Measurements from ENCODE around the gene CALML3. TPM values are rescaled to one million over a fixed set of nuclear protein-coding genes. Genes with fewer than 3 reads are reported as not detected.

CALML3 gene
- total RNA-seq, 1 donor from 2014 or later: not detected

DNA sequence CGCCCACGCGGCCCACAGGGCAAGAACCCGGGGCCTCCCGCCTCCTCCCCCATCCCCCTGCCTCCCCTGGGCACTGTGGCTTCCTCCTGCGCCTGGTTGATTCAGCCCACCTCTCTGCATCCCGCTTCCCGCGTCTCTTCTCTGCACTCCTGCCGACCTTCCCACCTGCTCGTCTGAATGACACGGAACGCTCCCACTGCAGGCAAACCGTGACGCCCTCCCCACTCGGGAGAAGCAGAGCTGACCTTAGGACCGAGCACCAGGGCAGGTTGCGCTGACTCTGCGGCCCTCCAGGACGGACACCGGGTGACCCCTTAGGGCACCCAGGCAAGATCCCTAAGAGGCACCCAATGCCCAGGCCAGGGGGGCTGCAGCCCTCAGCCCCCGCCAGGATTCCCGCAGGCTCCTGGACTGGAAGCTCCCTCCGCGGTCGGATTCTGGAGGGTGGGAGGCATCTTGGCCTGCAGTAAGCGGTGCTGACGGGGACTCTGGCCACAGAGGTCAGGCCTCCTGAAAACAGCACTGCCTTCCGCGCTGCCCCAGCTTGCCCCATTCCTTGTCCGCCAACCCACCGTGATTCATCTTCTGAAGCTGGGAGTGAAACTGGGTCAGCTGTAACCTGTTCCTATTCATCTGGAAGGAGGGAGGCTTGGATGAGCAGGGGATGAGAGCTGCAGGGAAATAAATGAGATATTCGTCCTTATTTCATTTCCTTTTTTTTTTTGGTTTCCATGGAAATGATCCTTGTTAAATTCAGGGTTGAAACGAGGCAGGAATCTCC lies 990 bp downstream of the CALML3 start:
- DNase-seq (ENCODE audit: low read depth in 2 of 2): no peak

DNA sequence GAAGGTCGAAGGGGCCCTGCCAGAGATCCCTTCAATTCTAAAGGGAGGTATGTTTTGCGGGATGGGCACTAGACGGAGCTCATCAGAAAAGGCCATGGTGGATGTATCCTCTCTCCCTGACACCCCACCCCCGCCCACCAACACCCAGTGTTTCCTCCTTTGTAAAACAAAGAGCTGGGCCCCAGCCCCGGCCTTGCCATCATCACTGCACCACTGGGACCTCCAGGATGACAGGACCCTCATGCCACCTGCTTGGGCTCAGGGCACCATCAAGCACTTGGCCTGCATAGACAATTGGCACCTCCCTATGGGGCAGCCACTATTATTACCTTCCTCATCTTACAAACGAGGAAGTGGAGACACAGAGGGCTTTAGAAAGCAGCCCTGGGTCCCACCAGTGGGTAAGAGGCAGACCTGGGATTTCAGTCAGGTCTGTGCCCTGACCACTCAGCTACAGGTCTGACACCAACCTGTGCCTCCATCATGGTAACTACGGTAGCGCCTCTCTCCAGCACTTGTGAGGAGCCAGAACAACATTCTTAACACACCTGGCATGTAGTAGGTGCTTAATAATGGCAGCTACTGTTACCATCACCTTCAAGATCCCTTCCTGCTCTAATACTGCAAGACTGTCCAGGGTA lies 2.0 kb downstream of the CALML3 start:
- DNase-seq (ENCODE audit: low read depth in 2 of 2): no peak

- no peak for DNase-seq (ENCODE audit: low read depth in 2 of 2)
Observed at GRCh38 chr10:5527332-5528200, 2.8 kb downstream of the CALML3 start.

GRCh38 chr10:5528989-5529701 lies 4.4 kb downstream of the CALML3 start:
- DNase-seq (ENCODE audit: low read depth in 2 of 2): no peak

- no peak for DNase-seq (ENCODE audit: low read depth in 2 of 2)
Observed at GRCh38 chr10:5529702-5530411, 5.1 kb downstream of the CALML3 start.

GRCh38 chr10:5530412-5530806 lies 5.6 kb downstream of the CALML3 start:
- no peak for DNase-seq (ENCODE audit: low read depth in 2 of 2)

DNA sequence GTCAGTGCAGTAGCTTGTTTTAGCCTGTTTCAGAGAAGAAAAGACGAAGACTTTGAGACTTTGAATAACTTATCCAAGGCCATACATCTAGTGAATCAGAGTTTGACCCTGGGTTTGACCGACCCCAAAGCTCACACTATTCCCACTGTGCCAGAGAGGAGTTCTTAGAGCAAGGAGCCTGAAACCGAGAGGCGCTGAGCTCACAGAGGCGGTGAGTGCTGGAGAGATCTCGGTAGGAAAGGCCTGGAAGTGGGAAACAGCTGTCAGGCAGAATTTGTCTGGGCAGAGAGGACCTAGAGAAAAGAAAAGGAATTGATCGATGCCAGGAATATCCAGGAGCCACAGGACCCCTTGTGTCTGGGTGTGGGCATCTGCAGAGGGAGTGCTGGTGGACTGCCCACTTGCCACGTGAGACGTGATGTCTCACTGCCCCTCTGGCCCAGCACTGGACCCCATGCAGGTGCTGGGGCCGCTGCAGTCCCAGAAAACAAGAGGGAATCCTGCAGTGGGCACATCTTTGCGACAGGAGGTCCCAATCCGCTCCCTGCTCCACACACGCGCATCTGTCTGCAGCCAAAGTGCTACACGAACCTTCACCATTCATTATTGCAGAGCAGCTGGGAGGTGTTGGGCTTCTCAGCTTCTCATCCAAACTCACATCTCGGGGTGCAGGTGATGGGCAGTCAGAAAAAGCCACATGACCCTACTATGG lies 6.2 kb downstream of the CALML3 start:
- DNase-seq (ENCODE audit: low read depth in 2 of 2): no peak

DNA sequence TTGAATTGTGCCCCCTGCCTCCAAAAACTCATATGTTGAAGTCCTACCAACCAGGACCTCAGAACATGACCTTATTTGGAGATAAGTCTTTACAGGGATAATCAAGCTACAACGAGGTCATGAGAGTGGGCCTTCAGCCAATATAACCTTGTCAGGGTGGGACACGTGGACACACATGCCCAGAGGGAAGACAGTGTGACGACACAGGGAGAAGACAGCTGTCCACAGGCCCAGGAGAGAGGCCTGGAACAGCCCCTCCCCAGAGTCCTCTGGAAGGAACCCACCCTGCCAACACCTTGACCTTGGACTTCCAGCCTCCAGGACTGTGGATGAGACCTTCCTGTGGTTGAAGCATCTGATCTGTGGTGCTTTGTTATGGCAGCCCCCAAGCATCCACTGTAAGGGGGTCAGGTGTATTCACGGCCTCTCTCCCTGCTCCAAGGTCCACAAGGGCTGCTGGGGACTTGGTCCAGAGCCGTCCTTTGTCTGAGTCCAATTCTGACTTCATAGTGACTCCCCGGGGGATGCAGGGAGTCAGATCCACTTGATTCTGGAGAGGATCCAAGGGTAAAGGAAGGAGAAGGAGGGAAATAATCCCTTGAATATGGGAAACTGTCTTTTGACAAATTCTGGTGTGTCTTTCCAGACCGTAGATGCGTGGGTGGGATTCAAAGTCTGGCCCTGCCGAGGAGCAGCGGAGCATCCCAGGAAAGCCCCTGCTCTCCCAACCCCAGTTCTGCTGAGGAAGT lies 7.0 kb downstream of the CALML3 start:
- no peak for DNase-seq (ENCODE audit: low read depth in 2 of 2)

- DNase-seq (ENCODE audit: low read depth in 2 of 2): no peak
Observed at GRCh38 chr10:5532307-5532605, 7.5 kb downstream of the CALML3 start.

GRCh38 chr10:5532618-5533097 lies 7.9 kb downstream of the CALML3 start:
- DNase-seq (ENCODE audit: low read depth in 2 of 2): no peak

- no peak for DNase-seq (ENCODE audit: low read depth in 2 of 2)
Observed at GRCh38 chr10:5533098-5533731, 8.5 kb downstream of the CALML3 start.

DNA sequence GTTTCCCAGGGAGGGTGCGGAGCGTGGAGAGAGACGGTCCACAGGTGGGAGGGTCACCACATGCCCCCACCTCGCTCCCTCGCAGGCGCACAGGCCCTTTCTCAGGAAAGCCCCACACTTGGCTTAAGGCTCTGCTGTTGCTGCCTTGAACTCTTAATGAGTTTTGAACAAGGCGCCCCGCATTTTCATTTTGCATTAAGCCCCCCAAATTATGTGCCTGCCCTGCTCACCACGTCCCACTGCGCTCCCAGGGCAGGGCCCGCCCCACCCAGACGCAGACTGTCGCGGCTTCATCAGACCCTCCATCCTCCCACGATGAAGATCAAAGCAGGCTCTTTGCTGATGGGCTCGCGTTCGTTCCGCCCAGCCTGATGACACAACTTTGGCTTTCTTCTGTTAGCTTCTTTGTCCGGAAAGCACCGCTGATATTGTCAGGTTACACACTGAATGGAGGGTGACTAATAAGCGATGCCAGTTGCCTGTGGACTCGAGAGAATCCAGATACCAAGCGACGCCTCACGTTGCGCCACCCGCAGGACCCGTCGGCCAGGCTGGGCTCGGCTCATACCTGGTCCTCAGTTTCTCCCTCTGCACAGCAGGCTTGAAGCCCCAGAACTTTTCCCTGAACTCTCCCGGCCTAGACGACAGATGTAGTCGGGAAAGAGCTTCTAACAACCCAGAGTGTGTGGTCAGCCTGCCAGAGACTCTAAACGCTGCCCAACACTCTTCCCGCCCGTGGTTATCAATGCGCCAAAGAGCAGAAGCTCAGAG lies 9.5 kb downstream of the CALML3 start:
- no peak for DNase-seq (ENCODE audit: low read depth in 2 of 2)

DNA sequence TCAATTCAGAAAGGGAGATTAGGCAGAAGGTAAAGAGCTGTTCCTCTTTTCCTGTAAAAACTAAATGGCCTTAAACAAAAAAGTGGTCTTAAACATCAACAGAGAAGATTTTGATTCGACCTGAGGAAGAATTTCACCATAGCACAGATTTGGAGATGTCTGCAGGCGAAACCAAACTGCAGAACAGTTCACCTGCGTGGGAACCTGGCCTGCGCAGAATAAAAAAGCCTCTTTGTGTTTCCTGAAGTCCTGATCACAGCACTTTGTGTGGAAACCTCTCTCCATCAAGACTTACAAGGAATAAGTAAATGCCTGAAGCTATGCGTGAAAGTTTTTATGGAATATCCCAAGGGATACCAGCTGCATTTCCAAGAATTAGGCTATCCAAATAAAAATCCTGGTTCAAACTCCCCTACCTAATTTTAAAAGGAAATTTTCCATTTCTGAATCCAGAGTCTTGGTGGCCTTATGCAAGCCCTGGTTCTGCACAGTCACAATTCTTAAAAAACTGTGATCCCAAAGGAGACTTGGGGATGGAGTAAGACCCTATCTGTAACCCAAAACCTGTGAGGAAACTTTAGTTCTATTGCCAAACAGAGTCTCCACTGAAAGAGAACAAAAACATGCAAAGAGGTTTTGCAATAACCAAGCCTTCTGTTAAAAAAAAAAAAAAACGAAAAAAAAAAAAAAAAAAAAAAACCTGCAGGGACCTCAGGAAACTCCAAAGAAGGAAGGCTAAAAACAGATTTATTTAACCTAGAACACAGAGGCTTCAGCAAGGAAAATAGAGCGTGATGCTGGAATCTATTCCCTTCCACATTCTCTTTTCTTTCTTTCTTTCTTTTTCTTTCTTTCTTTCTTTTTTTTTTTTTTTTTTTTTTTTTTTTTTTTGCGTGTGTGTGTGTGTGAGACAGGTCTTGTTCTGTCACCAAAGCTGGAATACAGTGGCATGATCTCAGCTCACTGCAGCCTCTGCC lies 10.4 kb downstream of the CALML3 start:
- DNase-seq (ENCODE audit: low read depth in 2 of 2): no peak

- DNase-seq (ENCODE audit: low read depth in 2 of 2): no peak
Observed at GRCh38 chr10:5536486-5537081, 11.8 kb downstream of the CALML3 start.

GRCh38 chr10:5537684-5538083 lies 12.9 kb downstream of the CALML3 start:
- no peak for DNase-seq (ENCODE audit: low read depth in 2 of 2)

GRCh38 chr10:5538446-5538845 lies 13.7 kb downstream of the CALML3 start:
- peak in 1 of 2 donors; percentile 59 for DNase-seq (ENCODE audit: low read depth in 2 of 2)
